ENCODE data around the gene AK8.

GRCh38 chr9:132879457-132880323, 1.6 kb upstream of the AK8 start:
- TF ChIP-seq POLR2A (IDR thresholded peaks at IDR 0.05), result no peak
- TF ChIP-seq CTCF (IDR thresholded peaks at IDR 0.05), result no peak
